Stimulated activated CD4-positive, alpha-beta T cell treated with anti-CD3 and anti-CD28 coated beads, Interleukin-15, amount 100 ng/mL, for 24 hours (primary cell): ENCODE data around the gene ARFIP1.
"Not testable (repeated sequence)": the region's sequence is repeated elsewhere in the genome, so short reads cannot be mapped to it uniquely, and the experiment has no call there.

ENCODE experiments used
- DNase-seq: peaks from one replicate; pipeline ENCODE4 v3.0.0-alpha.2; 2020

The ARFIP1 gene

GRCh38 chr4:152847376-152847775, 67.6 kb downstream of the ARFIP1 start:
- no peak for DNase-seq

GRCh38 chr4:152848508-152848907, 68.8 kb downstream of the ARFIP1 start:
- DNase-seq = no peak

DNA sequence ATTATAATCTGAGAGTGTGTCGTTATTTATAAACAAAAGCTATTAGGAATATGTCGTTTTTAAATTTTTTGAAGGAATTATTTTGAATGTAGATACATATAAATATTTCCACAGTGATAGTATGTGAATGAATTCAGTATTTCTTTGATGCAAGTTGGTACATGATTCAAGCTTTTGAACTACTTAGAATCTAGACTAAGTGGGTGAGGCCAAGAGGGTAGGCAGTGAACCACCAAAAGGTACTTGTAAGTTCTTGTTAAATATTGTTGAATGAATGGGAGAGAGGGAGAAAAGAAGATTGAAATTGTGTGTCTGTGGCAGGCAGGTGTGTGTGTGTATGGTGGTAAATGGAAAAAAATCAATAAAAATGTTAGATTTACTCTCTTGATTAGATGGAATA, 69.6 kb downstream of the ARFIP1 start:
- no peak for DNase-seq

DNA sequence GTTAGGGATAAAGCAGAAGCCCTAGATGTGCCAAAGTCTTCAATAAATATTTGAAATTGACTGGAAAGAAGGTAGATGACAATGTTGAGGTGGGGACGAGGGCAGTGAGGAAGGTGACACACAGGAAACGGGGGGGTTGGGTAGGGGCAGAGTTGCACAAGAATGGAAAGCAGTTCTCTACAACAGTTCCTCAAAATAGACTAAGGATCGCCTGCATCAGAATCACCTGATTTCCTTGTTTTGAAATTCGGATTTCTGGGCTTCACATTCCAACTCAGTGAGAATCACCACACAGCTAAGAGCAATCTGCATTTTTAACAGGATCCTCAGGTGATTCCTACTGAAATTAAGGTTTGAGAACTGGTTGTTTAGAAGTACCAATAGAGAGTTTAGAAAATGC, 70.6 kb downstream of the ARFIP1 start:
- peak; percentile 42 for DNase-seq

DNA sequence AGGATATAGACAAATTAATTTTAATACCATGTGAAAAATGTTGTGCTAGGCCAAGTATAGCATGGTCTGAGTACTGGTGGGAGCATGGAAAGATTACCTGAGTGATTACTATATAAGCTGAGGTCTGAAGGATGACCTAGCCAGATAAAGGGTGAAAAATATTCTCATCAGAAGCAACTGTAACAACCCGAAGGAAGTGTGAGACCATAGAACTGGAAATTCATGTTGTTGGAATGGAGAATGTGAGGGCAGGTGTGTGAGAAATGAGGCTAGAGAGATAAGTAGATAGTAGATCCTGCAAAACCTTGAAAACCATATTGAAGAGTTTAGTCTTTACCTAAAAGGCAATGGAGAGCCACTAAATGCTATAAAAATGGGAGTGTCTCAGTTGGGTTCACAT, 71.5 kb downstream of the ARFIP1 start:
- no peak for DNase-seq

- DNase-seq = no peak
Measured at GRCh38 chr4:152853293-152853692, 73.5 kb downstream of the ARFIP1 start.

DNA sequence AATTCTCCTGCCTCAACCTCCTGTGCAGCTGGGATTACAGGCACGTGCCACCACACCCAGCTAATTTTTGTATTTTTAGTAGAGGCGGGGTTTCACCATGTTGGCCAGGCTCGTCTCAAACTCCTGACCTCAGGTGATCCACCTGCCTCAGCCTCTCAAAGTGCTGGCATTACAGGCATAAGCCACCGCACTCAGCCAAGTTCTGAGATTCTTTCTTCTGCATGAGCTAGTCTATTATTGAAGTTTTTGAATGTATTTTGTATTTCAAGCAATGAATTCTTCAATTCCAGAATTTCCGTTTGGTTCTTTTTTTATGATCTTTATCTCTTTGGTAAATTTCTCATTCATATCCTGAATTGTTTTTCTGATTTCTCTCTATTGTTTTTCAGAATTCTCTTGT, 74.3 kb downstream of the ARFIP1 start:
- not testable (repeated sequence) for DNase-seq

GRCh38 chr4:152856960-152857359, 77.2 kb downstream of the ARFIP1 start:
- no peak for DNase-seq

DNA sequence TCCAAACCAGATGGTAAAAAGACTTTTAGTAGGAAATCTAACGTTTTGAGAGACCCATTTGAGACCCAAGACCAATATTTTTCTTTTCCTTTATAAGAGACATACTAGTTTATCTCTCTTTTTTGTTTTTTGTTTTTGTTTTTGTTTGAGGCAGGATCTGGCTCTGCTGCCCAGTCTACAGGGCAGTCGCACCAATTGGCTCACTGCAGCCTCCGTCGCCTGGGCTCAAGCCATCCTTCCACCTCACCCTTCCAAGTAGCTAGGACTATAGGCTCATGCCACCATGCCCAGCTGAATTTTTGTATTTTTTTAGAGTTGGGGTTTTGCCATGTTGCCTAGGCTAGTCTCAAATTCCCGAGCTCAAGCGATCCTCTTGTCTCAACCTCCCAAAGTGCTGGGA, 79.2 kb downstream of the ARFIP1 start:
- no peak for DNase-seq

GRCh38 chr4:152860046-152860445, 80.3 kb downstream of the ARFIP1 start:
- DNase-seq = no peak

DNA sequence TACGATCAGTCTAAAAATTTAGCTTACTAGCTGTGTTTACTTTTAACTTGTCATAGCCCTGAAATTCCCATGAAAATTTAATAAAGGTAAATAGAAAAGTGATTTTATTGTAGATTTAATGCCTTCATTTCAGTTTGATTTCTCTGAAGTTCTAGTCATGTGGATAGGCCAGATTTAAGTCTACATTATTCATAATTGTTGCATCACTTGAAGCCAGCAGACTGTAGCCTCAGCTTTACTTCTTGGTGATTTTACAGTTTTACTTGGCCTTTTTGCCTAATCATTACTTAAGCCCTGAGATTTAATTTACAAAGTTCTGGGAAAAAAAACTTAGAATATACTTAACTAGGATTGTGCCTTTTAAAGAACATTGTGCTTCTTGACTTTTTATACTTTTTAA, 82.9 kb downstream of the ARFIP1 start:
- no peak for DNase-seq

- no peak for DNase-seq
Measured at GRCh38 chr4:152864361-152864760, 84.6 kb downstream of the ARFIP1 start.

- DNase-seq = not testable (repeated sequence)
Measured at GRCh38 chr4:152866432-152866993, 86.8 kb downstream of the ARFIP1 start.

DNA sequence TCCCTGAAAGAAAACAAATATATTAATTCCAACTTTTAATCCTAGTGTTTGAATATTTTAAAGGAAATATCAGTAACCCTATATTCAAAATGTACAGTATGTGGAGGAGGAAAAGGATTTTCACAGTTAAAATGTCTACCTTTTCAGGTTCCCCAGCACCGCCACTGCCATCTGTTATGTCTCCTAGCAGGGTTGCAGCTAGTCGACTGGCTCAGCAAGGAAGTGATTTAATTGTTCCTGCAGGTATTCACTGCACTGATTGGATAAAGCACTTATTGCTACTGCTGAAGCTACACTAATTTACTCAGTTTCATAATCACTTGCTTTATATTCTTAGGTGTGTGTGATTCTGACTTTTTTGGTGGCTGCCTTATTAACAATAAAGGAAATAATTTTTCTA, 90.9 kb downstream of the ARFIP1 start:
- no peak for DNase-seq

GRCh38 chr4:152875261-152875660, 95.5 kb downstream of the ARFIP1 start:
- no peak for DNase-seq

GRCh38 chr4:152877868-152878267, 98.1 kb downstream of the ARFIP1 start:
- no peak for DNase-seq

DNA sequence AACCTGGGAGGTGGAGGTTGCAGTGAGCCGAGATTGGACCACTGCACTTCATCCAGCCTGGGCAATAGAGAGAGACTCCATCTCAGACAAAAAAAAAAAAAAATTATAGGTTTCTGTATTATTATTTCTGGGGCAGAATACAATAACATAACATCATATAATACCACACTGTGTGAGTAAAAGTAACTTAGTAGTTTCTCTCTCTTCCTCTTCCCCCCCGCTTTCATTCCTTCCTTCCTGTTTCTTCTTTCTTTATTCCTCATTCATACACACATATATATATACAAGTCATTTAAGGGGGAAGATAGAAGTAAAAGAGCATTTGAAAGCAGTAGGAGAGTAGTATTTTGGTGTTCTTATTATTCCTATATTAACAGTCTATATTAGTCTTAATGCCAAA, 100.5 kb downstream of the ARFIP1 start:
- no peak for DNase-seq

- no peak for DNase-seq
Measured at GRCh38 chr4:152881974-152882373, 102.2 kb downstream of the ARFIP1 start.

DNA sequence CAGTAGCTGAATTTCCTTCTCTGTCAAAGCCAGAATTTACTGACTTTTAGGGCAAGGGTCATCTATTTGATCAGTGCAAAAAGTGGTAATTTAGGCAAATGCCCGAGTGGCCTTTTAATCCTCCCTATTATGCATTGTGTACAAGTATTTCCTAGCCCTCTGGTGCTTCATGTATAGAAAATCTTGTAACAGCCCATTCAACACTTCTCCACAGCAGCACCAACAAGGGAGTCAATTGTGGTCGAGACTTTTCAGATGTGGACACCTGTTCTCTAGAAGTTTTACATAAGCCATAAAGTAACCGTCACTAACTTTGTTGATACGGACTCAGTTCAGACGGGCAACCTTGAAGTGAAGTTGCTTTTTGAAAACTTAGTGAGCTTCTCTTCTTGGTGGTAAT, 105.4 kb downstream of the ARFIP1 start:
- DNase-seq = no peak

DNA sequence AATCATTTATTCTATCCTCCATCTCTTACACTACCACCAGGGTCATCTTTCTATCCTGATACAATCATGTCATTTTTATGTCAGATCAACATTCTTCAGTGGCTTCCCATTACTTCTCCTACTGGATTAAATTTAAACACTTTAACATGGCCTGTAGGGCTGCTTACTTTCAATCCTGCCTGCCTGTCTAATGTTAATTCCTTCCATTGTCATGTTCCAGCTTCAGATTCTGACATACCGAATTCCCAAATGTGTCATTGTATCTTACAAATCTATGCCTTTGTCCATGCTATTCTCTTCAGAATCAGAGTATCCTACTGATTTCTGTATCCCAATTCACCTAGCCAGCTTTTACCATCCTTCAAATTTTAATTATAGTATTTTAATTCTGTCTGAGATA, 106.4 kb downstream of the ARFIP1 start:
- no peak for DNase-seq

DNA sequence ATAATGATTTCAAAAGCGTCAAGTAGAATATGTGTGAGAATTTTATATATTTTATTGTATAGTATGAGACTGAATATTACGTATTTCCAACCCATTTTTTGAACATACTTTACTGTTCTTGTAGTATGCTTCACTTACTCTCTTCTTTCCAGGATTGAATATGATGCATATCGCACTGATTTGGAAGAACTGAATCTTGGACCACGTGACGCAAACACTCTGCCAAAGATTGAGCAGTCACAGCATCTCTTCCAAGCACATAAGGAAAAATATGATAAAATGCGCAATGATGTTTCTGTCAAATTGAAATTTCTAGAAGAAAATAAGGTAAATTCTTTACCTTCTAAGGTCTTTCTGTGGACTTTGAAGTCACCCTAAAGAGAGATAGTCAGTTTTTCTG, 108.2 kb downstream of the ARFIP1 start:
- no peak for DNase-seq

GRCh38 chr4:152892974-152893373, 113.2 kb downstream of the ARFIP1 start:
- DNase-seq = no peak

- no peak for DNase-seq
Measured at GRCh38 chr4:152894673-152895072, 114.9 kb downstream of the ARFIP1 start.

GRCh38 chr4:152896811-152897210, 117.1 kb downstream of the ARFIP1 start:
- no peak for DNase-seq

DNA sequence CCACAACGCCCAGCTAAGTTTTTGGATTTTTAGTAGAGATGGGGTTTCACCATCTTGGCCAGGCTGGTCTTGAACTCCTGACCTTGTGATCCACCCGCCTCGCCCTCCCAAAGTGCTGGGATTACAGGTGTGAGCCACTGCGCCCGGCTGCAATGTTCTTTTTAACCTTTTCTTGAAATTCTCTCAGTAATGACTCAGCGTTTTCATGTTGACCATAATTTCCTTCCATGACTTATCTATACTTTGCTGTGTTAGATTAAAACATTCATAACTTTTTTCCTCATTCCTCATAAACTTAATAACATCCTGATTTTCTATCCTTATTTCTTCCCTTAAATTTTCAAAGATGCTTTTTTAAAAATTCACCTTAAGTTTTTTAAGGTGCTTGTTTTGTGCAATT, 118.4 kb downstream of the ARFIP1 start:
- not testable (repeated sequence) for DNase-seq

DNA sequence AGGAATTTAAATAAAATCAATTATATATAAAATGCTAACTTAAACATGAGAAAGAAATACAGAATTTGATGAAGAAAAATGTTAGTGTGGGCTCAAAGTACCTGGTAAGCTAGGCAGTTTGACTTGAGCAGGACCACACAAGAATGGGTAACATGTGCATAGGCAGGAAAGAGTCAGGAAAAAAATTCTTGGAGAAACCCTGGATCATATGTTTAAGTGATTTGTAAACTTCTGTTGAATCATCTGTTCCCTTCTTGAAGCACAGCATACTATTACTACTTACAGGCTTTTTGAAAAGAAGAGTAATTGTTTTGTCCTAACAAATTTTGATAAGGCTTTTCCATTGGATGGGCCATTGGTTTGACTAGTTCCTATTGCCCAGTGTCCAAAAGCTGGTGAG, 118.9 kb downstream of the ARFIP1 start:
- DNase-seq = no peak
